Erythroblast (primary cell): ENCODE data around the gene TSPAN6.

Source experiments
- GATA1 ChIP-seq: IDR thresholded peaks from 2 replicates; pipeline ENCODE4 v1.6.1; 2011; ENCODE audit warnings: low read depth, mild to moderate bottlenecking, control low read depth, low read length, moderate library complexity
- POLR2A ChIP-seq: IDR thresholded peaks from 2 replicates; pipeline ENCODE4 v1.6.1; 2011; ENCODE audit warnings: mild to moderate bottlenecking, low read length

DNA sequence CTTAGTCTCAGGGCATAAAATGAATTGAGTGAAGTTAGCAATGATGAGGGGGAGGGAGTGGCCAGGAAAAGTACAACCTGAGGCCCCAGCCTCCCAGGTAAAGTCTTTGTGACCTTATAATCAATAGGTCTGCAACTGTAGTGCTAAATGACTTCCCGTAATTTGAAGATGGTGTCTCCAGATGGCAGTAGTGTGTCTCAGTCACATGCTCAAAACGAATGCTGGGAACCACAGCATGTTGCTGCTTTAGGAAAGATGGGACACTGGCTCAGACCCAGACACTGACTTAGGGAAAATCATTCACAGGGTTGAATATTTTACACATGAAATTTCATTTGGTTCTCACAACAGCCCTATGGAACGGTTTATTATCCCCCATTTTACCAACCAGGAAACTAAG is 17.7 kb upstream of the TSPAN6 start:
- no peak for TF ChIP-seq POLR2A
- TF ChIP-seq GATA1: no peak
